K562 (cell line): ENCODE data around the gene TRERF1. TPM values are rescaled to one million over a fixed set of nuclear protein-coding genes. Genes with fewer than 3 reads are reported as not detected.

Source experiments
- polyA plus RNA-seq, 8 experiments: library from polyadenylated mRNA; depleted of rRNA in 4 of 8; stranded (reverse) in 5 of 8; unstranded in 3 of 8; fragments of >200 nt; fragmentation: Nextera tagmentation in 2 of 8; fragmentation: Illumina TruSeq in 1 of 8; extraction: Ambion mirVana in 2 of 8; extraction: Trizol in 1 of 8; gene quantifications; 2 replicates each; pipeline versions ENCODE4 v1.2.1 to v1.2.3, GENCODE V29; 2011 to 2014; ENCODE audit warnings: inconsistent platforms in 1 of 8, missing spikeins in 1 of 8
- total RNA-seq, 7 experiments: library from RNA; depleted of rRNA in 6 of 7; stranded (reverse); fragments of >200 nt in 6 of 7; fragmentation: Illumina TruSeq in 2 of 7; extraction: Trizol in 2 of 7; gene quantifications; 2 replicates each; pipeline versions ENCODE4 v1.2.1 to v1.2.3, GENCODE V29; 2011 to 2021; ENCODE audit warnings: low replicate concordance in 1 of 7

Gene TRERF1
- total and polyA plus RNA-seq, 9 of the 15 experiments (the other 6 are each of a cell fraction or from before 2014, with no cell fraction given), result 0.04 to 0.20 (median 0.07) TPM; not detected in 3

Other genes starting within 250 kb of the TRERF1 start
- 48.6 and 50.3 TPM in 2 replicates for gene MRPS10, start 234.1 kb downstream of the TRERF1 start, total RNA-seq (2014; rRNA removed)
- gene MRPS10, start 234.1 kb downstream of the TRERF1 start, total RNA-seq (2014; rRNA removed; fragmentation: Illumina TruSeq; extraction: Trizol), result 93.7 and 106 TPM in 2 replicates
- 72.7 and 78.8 TPM in 2 replicates for gene MRPS10, start 234.1 kb downstream of the TRERF1 start, total RNA-seq (2015; rRNA removed; fragmentation: Illumina TruSeq; extraction: Trizol)
- 51.1 and 53.7 TPM in 2 replicates for gene MRPS10, start 234.1 kb downstream of the TRERF1 start, total RNA-seq (2021)
- 57.0 and 102 TPM in 2 replicates for gene MRPS10, start 234.1 kb downstream of the TRERF1 start, polyA plus RNA-seq (2011; rRNA removed)
- gene MRPS10, start 234.1 kb downstream of the TRERF1 start, polyA plus RNA-seq (2014; fragmentation: Illumina TruSeq; extraction: Trizol), result 94.8 and 99.9 TPM in 2 replicates
- 100 to 1,000 TPM; 126 to 166 TPM for gene MRPS10, start 234.1 kb downstream of the TRERF1 start, polyA plus RNA-seq (2014; fragmentation: Nextera tagmentation; extraction: Ambion mirVana)
- gene MRPS10, start 234.1 kb downstream of the TRERF1 start, polyA plus RNA-seq (2014; rRNA removed), result 65.9 and 86.5 TPM in 2 replicates
- gene UBR2, start 112.1 kb upstream of the TRERF1 start, total RNA-seq (2014; rRNA removed), result 23.4 and 26.8 TPM in 2 replicates
- gene UBR2, start 112.1 kb upstream of the TRERF1 start, total RNA-seq (2014; rRNA removed; fragmentation: Illumina TruSeq; extraction: Trizol), result 38.9 and 41.3 TPM in 2 replicates
- gene UBR2, start 112.1 kb upstream of the TRERF1 start, total RNA-seq (2015; rRNA removed; fragmentation: Illumina TruSeq; extraction: Trizol), result 34.4 and 35.0 TPM in 2 replicates
- 33.5 and 35.3 TPM in 2 replicates for gene UBR2, start 112.1 kb upstream of the TRERF1 start, total RNA-seq (2021)
- 29.5 and 35.4 TPM in 2 replicates for gene UBR2, start 112.1 kb upstream of the TRERF1 start, polyA plus RNA-seq (2011; rRNA removed)
- gene UBR2, start 112.1 kb upstream of the TRERF1 start, polyA plus RNA-seq (2014; fragmentation: Illumina TruSeq; extraction: Trizol), result 17.2 and 21.4 TPM in 2 replicates
- gene UBR2, start 112.1 kb upstream of the TRERF1 start, polyA plus RNA-seq (2014; fragmentation: Nextera tagmentation; extraction: Ambion mirVana), result 10 to 100 TPM in 1 of 2 experiments, 1 to 10 TPM in 1; 9.1 to 13.1 TPM
- gene UBR2, start 112.1 kb upstream of the TRERF1 start, polyA plus RNA-seq (2014; rRNA removed), result 14.7 and 16.4 TPM in 2 replicates